Measurements from ENCODE around the gene TMEM169. TPM values are rescaled to one million over a fixed set of nuclear protein-coding genes. Genes with fewer than 3 reads are reported as not detected.

TMEM169 gene
- 1 to 10 TPM in 1 of 4 donors, under 1 TPM in 3; 0.36 to 1.6 (median 0.70) TPM for total RNA-seq

DNA sequence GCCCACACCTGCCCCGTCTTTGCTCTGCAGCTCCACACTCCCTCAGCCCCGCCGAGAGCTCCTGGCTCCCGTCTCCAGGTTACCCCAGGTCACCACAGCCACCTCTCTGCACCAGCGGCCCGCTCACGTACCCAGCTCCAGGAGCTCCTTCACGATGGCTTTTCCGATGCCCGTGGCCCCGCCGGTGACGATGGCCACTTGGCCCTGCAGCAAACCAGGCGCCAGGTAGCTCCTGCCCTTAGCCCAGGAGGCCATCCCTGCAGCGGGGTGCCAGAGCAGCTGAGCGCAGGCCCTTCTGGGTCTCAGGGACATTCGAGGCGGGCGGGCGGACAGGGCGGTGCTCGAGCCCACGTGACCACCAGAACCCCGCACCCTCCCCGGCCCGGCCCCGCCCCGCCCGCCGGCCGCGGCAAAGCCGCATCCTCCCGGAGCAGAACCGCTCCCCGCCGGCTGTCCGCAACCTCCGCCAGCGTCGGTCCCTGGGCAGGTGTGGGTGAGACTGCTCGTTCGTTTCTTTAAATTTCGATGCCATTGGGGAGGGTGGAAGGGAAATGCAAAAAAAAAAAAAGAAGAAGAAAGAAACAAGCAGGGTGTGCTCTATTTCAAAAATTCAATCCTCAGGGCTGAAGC lies at the start of gene TMEM169, which contains the start of gene PECR:
TMEM169 (plus strand) TSS at position 433 of the 630 bp plus-strand sequence. CDS start 14,045 bp downstream, outside the sequence.
PECR (minus strand) TSS at position 323 of the 630 bp plus-strand sequence; CDS start at position 255, 68 bp downstream.
- DNase-seq (ENCODE audit: low spot score) (peak; percentile 48), ATAC-seq (ENCODE audit: low FRiP score) (peak; percentile 98)
- no peak for TF ChIP-seq CTCF (IDR thresholded peaks at IDR 0.05)

GRCh38 chr2:216031960-216032689 lies 49.6 kb upstream of the TMEM169 start:
- DNase-seq (ENCODE audit: low spot score), result no peak
- ATAC-seq (ENCODE audit: low FRiP score), result no peak
- no peak for TF ChIP-seq CTCF (IDR thresholded peaks at IDR 0.05)

- DNase-seq (ENCODE audit: low spot score) (no peak), ATAC-seq (ENCODE audit: low FRiP score) (no peak)
- TF ChIP-seq CTCF (IDR thresholded peaks at IDR 0.05), result no peak
Observed at GRCh38 chr2:216033403-216033802, 48.3 kb upstream of the TMEM169 start.

GRCh38 chr2:216034065-216034464 lies 47.7 kb upstream of the TMEM169 start:
- ATAC-seq (ENCODE audit: low FRiP score) (no peak), DNase-seq (ENCODE audit: low spot score) (peak; percentile 64)
- TF ChIP-seq CTCF (IDR thresholded peaks at IDR 0.05), result no peak

DNA sequence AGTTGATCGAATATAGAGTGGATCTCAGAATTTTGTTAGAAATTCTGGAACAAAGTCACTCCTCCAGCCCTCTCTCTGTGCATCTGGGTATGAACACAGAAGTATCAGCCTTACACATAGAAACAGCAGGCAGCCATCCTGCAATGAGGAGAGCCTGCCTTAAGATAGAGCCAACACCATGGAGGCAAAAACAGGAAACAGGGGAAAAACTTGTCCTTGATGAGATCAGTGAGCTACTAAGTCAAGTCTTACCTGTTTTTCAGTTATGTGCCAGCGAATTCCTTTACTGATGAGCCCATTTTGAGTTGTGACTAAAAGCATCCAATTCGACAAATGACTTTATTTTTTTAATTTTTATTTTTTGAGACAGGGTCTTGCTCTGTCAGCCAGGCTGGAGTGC lies 41.8 kb upstream of the TMEM169 start:
- ATAC-seq (ENCODE audit: low FRiP score) (no peak), DNase-seq (ENCODE audit: low spot score) (no peak)
- no peak for TF ChIP-seq CTCF (IDR thresholded peaks at IDR 0.05)

GRCh38 chr2:216041438-216041837 lies 40.3 kb upstream of the TMEM169 start:
- ATAC-seq (ENCODE audit: low FRiP score), result no peak
- no peak for DNase-seq (ENCODE audit: low spot score)
- TF ChIP-seq CTCF (IDR thresholded peaks at IDR 0.05), result no peak
